Fibroblast of pulmonary artery (primary cell): Measurements from ENCODE around the gene SLC12A3.

Source experiments
- DNase-seq: peaks from one replicate; pipeline ENCODE4 v3.0.0-alpha.2; 2010; ENCODE audit warnings: low read depth
- H3K4me3 ChIP-seq: replicated peaks from 2 replicates; pipeline ENCODE4 v1.5.1; 2011; ENCODE audit warnings: low read depth, mild to moderate bottlenecking, control low read depth, low read length, moderate library complexity
- CTCF ChIP-seq: IDR thresholded peaks from 2 replicates; pipeline ENCODE4 v1.5.1; 2011; ENCODE audit warnings: mild to moderate bottlenecking, control low read depth, low read length, inconsistent platforms; ENCODE audit errors: missing control alignments

SLC12A3 gene

GRCh38 chr16:56864960-56865359 is at the start of gene SLC12A3:
SLC12A3 (plus strand) TSS chr16:56865207; CDS start chr16:56865236, 29 bp downstream.
- no peak for TF ChIP-seq CTCF
- DNase-seq = no peak
- no peak within 1 kb of the TSS for H3K4me3 ChIP-seq

DNA sequence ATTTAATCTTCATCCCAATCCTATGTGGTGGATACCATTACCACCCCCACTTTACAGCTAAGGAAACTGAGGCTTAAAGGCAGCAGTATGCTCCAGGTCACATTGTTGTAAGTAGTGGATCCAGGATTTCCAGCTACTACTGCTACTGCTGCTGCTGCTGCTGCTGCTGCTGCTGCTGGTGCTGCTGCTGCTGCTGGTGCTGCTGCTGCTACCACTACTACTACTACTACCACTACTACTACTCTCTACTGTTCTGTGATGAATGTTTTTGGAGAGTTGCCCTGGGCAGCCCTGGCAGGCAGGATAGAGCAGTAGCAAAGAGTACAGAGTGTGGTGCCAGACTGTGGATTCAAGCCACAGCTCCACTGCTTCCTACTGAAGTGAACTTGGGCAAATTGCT is 49.3 kb upstream of the SLC12A3 start:
- no peak for DNase-seq
- no peak for TF ChIP-seq CTCF

DNA sequence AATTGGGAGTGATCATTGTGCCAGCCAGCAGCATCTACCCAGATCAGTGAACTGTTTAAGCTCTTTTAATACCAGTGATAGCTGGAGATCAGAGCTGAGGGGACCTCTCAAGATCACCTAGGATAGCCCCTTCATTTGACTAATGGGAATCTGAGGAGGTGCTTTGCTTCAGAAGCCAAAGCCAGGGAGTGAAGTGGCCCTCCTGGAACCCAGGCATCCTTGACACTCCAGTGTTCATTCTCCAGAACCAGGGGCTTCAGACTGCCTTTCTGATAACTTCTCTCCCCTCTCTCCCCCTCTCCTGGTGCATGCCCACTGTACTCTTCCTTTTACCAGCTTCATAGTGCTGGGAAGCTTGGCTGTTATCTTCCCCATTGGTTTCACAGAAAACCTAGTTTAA is 48.0 kb upstream of the SLC12A3 start:
- DNase-seq = no peak

More for the DNA sequence above, 49.3 kb upstream of the SLC12A3 start:
- H3K4me3 ChIP-seq = no peak overlapping the region

GRCh38 chr16:56817938-56818337 is 47.1 kb upstream of the SLC12A3 start:
- no peak for TF ChIP-seq CTCF
- no peak for DNase-seq

More for the DNA sequence above, 48.0 kb upstream of the SLC12A3 start:
- TF ChIP-seq CTCF = no peak
- no peak overlapping the region for H3K4me3 ChIP-seq

DNA sequence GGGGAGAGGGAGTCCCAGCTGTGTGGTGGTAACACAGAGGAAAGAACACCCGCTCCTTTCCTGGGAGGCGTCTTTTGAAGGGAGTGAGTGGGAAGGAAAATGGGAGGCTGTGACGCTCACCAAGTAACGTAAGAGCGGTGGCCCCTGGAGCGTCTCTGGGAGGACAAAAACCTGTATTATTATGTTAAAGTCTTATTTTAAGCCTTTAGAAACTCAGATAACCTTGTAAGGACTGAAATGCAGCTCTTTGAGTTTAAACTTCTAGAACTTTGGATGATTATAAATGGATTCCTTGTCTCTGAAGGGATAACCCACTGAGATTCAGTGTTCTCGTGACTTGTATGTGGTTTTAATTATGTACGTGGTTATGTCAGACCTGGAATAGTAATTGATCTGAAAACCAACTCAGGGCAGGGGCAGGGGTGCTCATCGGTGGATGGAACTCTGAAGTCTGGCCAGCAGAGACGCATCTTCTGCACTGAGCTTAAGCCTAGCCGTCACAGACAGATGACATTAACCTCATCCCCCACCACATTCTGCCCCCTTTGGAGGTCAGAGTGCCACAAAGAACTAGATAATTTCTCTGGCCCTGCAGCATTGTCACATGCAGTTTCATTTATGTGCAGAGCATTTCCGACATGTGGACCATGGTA is 41.8 kb upstream of the SLC12A3 start:
- DNase-seq = no peak
- TF ChIP-seq CTCF = no peak
- no peak overlapping the region for H3K4me3 ChIP-seq

More at GRCh38 chr16:56817938-56818337, 47.1 kb upstream of the SLC12A3 start:
- no peak overlapping the region for H3K4me3 ChIP-seq

GRCh38 chr16:56824331-56824730 is 40.7 kb upstream of the SLC12A3 start:
- no peak overlapping the region for H3K4me3 ChIP-seq
- no peak for DNase-seq
- peak; percentile 20 for TF ChIP-seq CTCF

DNA sequence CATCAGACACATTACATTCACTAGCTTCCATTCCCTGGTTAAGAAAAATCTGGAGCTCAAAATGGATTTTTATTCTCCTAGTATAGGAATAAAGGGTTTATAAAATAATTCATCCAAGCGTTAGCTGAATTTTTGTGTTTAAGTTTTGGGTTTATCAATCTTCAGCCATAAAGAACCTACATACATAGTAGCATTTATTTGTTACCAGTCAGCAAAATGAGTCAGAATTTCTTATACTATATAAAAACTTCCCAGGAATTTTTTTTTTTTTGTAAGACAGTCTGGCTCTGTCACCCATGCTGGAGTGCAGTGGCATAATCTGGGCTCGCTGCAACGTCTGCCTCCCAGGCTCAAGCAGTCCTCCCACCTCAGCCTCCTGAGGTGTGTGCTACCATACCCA is 40.2 kb upstream of the SLC12A3 start:
- no peak for DNase-seq
- no peak overlapping the region for H3K4me3 ChIP-seq
- no peak for TF ChIP-seq CTCF
